Amniotic epithelial cell (primary cell): ENCODE results near the gene KAT2A.
A peak's percentile ranks its signal among the peaks of the same experiment; 100 is the strongest.

Source experiments
- DNase-seq: peaks from one replicate; pipeline ENCODE4 v3.0.0-alpha.2; 2010; ENCODE audit warnings: low read depth

The KAT2A gene

DNA sequence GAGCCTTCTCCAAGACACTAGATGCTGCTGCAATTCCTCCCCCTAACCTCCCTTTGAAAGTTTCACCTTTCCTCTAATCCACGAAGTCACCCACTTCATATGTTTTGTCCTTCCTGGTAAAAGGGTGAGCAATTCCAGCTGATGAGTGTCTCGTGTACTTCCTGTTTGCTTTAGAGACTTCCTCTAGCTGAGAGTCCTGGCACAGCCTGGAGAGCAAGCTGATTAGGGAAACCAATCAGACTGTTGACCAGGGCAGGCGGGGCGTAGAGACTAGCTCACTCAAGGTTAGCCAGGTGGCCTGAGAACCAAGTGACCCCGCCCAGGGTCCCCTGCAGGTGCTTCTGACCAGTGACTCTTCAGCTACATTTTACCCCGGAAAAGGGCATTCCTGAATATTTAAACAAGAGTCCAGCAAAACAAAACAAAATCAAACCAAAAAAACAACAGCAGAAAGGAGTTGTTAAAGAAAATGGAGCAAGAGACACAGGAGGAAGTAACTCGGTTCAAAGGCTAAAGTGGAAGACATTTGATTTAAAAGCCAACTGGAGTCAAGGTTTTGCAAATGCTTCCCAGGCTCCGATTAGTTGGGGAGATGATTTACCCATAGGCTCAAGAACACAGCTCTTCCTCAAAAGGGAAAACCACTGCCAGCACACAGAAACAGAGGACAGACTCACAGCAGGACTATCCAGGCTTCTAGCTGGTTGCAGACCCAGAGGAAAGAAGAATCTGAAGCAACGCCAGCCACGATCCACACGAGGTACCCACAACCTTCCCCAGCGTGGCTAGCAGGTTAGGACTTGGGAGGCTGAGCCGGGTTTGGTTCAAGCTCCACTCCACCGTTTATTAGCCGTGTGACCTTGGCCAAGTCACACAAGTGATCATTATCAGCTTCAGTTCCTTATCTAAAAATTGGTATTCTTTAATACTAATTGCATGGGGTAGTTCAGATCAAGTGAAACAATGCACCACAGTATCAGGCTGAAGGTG, 14.8 kb upstream of the KAT2A start:
- peak; percentile 90 for DNase-seq

GRCh38 chr17:42135151-42135550, 14.0 kb upstream of the KAT2A start:
- no peak for DNase-seq

GRCh38 chr17:42133461-42134041, 12.4 kb upstream of the KAT2A start:
- no peak for DNase-seq

- peak; percentile 80 for DNase-seq
These were observed 11.8 kb upstream of the KAT2A start for GRCh38 chr17:42132941-42133340.

GRCh38 chr17:42131981-42132432, 10.8 kb upstream of the KAT2A start:
- peak; percentile 34 for DNase-seq

DNA sequence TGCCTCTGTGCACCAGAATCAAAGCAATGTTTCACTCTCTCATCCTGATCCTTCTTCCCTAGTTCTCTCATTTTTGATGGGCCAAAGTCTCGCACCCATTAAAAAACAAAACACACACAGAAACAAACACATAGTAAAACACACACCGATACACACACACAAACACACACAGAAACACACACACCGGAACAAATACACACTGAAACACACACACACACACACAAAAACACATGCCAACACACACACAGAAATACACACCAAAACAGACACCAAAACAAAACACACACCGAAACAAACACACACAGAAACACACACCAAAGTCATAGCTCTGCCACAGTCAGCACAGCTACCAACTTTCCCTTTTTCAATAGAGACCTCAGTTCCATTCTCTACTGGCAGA, 10.1 kb upstream of the KAT2A start:
- DNase-seq = no peak

DNA sequence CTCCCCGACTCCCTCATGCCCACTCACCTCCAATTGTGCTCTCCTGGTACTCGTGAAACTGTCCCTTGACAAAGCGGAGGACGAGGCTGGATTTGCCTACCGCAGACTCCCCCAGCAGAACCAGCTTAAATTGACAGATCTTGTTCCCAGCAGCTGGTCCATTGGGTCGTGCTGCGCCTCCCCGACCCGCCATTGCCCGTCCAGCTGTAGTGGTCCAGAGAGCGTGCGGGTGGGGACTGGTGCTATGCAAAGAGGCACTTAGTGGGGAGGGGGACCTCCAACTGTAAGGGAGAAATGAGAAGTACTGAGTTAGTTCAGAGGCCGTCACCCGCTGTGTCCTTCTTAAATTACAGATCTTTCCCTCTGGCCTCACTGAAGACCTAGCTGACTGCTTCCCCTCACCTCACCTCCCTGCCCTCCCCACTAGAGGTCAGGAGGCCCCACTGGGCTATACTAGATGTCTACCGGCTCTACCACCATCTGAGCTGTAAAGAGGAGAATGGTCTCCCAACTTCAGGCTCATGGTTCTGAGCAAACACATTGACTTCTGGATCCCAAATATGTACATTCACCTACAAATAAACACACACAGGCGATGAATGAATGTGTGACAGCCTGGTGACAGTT, 9.3 kb upstream of the KAT2A start:
- no peak for DNase-seq

DNA sequence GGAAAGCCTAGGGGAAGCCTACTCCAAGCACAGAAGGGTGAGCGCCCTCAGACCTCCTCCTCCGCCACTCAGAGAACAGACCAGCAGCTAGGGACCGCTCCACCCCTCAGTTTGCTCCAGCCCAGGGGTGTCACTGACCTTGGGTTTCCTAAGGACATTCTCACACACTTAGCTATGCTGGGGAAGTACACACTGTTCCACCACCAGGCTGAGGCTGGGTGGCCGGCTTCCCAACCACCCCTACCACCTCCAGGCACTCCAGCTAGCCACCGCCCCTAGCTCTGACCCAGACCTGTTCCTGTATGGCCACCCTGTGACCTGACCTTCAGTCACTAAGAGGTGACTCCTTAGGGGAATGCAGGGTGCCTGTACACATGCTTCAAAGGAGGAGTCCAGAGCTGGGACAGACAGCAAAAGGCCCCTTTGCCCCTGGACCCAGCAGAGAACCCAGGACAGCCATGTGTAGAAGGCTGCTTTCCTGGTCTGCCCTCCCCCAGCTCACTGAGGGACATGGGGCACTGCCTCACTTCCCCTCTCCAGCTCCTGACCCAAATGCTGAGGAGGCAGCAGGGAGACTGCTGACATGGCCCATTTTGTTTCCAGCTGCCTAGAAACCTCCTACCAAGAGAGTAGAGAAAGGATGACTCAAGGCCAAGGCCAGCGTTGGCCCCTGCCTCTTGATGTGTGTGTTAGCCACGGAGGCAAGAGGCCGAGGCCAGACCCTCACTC, 8.1 kb upstream of the KAT2A start:
- no peak for DNase-seq

GRCh38 chr17:42127414-42127813, 6.2 kb upstream of the KAT2A start:
- DNase-seq = no peak

- DNase-seq = no peak
These were observed 5.7 kb upstream of the KAT2A start for GRCh38 chr17:42126836-42127235.

- no peak for DNase-seq
These were observed 4.4 kb upstream of the KAT2A start for GRCh38 chr17:42125565-42125964.

DNA sequence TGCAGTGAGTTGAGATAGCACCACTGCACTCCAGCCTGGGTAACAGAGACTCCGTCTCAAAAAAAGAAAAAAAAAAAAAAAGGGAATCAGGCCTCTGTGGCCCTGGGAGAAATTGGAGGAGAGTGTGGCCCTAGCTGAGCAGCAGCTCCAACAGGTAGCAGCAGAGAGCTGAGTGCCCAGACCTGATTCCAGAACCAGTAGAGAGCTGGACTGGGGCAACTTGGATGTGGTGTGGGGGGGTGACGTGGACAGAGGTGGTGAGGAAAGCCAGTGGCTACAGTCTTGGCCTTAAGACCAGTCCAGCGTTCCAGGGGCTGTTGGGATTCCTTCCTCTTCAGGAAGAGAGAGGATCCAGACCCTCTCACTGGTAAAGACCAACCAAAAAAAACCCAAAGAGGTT, 3.1 kb upstream of the KAT2A start:
- no peak for DNase-seq

DNA sequence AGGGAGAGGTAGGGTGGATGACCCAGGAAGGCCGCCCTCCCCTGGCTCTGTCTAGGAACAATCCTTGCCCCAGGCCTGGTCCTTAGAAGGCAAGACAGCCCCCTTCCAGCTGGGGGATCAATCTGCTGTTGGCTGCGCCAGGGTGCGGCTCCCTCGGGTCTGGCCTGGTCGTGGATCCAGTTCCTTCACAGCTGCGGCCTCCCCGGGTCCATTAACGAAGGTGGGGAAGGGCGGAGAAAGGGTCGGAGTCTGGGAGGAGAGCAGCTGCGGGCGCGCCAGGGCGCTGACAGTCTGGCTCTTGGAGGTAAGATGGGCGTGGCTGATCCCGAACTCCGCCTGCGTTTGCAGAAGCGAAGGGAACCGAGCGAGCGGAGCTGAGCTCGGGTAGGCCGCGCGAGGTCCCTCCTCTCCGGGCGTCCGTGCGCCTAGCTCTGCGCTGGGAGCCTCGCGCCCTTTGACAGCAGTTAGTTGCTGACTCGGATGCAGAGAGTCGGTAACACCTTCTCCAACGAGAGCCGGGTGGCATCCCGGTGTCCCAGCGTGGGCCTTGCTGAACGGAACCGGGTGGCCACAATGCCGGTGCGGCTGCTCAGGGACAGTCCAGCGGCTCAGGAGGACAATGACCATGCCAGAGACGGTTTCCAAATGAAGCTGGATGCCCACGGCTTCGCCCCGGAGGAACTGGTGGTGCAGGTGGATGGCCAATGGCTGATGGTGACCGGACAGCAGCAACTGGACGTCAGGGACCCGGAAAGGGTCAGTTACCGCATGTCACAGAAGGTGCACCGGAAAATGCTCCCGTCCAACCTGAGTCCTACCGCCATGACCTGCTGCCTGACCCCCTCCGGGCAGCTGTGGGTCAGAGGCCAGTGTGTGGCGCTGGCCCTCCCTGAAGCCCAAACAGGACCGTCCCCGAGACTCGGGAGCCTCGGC, 1.5 kb upstream of the KAT2A start, which contains the start of gene HSPB9:
TSS of gene HSPB9 (plus strand) at position 434 of the 933 bp plus-strand sequence. CDS start at position 481, 47 bp downstream.
- DNase-seq = no peak

- DNase-seq = no peak
These were observed 902 bp downstream of the KAT2A start for GRCh38 chr17:42120161-42120769.

GRCh38 chr17:42119301-42119700, 1.9 kb downstream of the KAT2A start:
- DNase-seq = no peak

GRCh38 chr17:42118545-42118944, 2.6 kb downstream of the KAT2A start:
- DNase-seq = no peak

DNA sequence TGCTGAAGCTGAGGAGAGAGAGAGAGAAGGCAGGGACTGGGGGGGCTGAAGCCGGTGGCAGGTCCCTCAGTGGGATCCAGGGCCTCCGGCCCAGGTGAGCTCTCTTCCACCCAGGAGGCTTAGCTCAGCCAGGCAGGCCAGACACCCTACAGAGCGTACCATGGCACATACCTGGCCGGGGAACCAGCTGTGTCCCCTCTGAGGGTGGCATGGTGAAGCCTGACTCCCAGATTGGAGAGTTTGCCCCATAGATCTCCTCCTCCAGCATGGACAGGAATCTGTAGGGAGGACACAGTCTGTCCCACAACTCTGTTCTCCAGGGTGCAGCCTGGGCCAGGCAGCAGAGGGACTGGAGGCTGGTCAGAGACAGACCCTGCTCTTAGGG, 3.0 kb downstream of the KAT2A start:
- no peak for DNase-seq

DNA sequence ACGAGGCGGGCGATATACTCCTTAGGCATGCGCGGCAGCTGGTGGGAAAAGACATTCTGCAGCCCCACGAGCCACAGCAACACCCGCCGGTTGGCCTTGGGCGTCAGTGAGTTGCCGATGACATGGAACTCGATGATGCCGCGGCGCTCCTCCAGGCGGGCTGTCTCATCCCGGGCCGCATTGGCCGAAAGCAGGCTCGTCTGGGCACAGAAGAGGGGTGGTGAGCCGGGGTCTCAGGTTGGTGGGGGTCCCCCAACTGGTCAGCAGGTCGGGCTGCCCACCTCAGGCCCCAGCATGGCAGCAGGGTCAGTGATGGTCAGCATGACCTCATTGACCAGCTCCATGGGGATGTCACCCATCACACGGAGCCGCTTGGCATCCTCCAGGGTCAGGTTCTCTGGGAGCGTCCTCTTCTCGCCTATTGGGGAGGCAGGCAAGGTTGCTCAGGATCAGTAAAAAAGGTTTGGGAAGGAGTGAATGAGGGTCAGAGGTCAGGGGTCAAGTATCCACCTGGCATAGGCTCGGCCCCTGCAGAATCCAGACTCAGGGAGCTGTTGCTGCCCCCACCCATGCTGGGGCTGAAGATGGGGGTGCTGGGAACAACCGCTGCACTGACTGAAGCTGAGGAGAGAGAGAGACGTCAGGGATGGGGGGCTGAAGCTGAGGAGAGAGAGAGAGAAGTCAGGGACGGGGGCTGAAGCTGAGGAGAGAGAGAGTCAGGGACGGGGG, 3.6 kb downstream of the KAT2A start:
- DNase-seq = no peak

- DNase-seq = peak; percentile 72
These were observed 4.3 kb downstream of the KAT2A start for GRCh38 chr17:42116705-42117396.
